NCI-H1092 treated with DMSO at 0.1 percent for 48 hours (cell line): ENCODE data around the gene PYDC2.
"Not testable (repeated sequence)": the region's sequence is repeated elsewhere in the genome, so short reads cannot be mapped to it uniquely, and the experiment has no call there.

ENCODE experiments used
- DNase-seq: peaks from one replicate; lab custom pipeline; 2025; lab: John Stamatoyannopoulos, UW

The PYDC2 gene

DNA sequence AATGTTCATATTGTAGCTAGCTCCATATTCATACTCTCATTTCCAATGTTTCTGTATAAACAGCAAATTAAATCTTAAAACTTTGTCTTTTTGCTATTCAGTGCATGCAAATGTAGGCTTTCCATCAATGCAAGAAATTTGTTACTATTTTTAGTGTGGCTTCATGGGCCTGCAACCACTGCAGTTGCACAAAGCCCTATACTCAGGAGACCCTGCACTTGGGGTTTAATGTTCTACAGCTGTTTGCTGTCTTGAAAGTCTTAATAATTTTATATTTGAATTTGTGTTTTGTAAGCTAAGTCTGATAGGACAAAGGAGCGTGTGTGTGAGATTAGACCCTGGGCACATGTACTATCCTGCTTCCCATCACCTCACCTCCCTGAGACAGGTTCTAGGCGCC lies 9.6 kb downstream of the PYDC2 start:
- no peak for DNase-seq

- DNase-seq: no peak
Measured at GRCh38 chr3:191473661-191474198, 12.8 kb downstream of the PYDC2 start.

- no peak for DNase-seq
Measured at GRCh38 chr3:191476066-191476772, 15.3 kb downstream of the PYDC2 start.

- not testable (repeated sequence) for DNase-seq
Measured at GRCh38 chr3:191483994-191484393, 23.0 kb downstream of the PYDC2 start.

- DNase-seq: no peak
Measured at GRCh38 chr3:191484461-191484860, 23.5 kb downstream of the PYDC2 start.

- no peak for DNase-seq
Measured at GRCh38 chr3:191492601-191493000, 31.6 kb downstream of the PYDC2 start.

GRCh38 chr3:191493336-191493735 lies 32.4 kb downstream of the PYDC2 start:
- no peak for DNase-seq

DNA sequence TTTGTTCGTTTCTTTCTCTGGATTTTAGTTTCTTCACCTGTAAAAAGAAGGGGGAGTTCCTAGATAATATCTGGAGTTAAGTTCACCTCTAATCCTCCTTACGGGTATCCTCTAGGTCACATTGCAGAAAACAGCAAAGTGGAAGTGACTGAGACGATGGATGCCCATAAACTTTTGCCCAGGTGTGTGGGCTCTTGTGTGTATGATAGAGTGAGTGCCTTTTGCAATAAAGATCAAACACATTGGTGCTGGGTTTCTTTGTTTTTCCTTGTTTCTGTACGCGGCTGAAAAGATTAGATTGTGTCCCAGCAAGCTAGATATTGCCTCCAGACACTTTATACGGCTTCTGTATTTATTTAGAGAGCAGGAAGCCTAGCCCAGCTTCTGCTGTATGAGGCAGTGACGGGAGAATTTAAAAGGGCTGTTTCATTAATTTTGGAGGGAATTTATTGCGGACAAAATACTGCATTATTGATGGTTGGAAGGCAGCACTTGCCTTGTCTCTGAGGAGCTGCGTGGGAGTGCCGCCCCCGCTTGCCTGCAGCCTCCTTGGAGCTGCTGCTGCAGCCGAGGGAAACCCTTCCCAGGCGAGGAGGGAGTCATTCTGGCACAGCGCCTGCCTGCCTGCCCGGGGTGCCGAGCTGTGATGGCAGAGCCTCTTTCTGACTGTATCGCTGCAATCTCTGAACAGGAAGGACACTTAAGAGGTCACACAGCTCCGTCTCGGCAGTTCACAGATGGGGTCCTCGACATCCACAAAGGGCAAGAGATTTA lies 38.5 kb downstream of the PYDC2 start:
- peak; percentile 79 for DNase-seq

DNA sequence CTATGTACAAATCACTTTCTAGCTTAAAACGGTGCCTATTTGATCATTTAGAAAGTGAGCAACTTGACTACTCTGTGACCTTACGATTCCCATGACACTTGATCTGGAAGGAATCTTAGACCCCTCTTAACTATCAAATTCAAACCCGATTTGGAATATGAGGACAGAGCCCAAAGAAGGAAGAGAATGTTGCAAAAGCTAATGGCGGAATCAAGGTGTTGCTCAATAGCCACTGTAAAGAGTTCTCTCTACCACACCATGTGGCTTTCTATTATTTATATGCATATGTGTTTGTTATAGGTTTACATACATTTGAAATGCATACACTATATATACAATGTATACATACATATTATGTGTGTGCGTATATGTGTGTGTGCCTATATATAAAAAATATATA lies 39.9 kb downstream of the PYDC2 start:
- no peak for DNase-seq

DNA sequence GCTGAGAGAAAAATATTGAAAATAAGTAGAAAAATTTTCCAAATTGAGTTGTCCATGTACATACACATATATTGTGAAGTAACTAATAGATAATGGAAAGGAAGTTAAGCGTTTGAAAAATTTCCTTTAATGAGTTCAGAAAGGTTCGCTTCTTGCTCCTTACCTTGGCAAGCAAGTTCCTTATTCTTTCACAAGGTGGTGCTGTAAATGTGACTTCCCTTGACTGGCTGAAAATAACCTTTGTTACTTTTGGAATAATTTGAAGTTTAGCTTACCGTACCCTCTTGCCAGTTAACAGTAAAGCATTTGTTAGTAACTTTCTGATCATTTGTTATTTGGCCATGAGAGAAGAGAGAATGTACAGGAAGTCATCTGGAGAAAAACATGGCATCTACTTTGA lies 41.6 kb downstream of the PYDC2 start:
- DNase-seq: peak; percentile 6

DNA sequence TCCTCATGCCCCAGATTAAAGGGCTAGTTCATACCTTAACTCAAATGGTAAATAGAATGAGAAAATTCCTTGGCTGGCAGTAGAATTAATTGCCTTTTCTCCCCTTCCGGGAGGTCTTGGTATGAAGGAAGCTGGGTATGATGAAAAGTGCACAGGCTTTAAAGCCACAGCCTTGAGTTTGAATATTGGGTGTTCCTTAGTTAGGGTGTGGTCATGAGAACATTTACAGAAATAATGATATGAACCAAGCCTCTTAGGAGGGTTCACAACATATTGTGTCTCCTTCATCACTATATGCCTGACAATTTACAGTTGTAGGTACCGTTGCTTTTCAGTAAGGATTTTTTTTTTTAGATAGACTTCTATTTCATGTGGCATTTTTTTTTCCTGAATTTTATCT lies 48.1 kb downstream of the PYDC2 start:
- no peak for DNase-seq
